GM19455 (cell line): ENCODE results near the gene GBGT1.
"Not testable (repeated sequence)": the region's sequence is repeated elsewhere in the genome, so short reads cannot be mapped to it uniquely, and the experiment has no call there.

ENCODE experiments used
- ATAC-seq: cut with Tn5 transposase; IDR thresholded peaks from one replicate; pipeline ENCODE4 v1.9.1; 2021; ENCODE audit not compliant: unreplicated experiment

Gene GBGT1

GRCh38 chr9:133199648-133200321 lies 36.1 kb upstream of the GBGT1 start:
- ATAC-seq, result no peak

DNA sequence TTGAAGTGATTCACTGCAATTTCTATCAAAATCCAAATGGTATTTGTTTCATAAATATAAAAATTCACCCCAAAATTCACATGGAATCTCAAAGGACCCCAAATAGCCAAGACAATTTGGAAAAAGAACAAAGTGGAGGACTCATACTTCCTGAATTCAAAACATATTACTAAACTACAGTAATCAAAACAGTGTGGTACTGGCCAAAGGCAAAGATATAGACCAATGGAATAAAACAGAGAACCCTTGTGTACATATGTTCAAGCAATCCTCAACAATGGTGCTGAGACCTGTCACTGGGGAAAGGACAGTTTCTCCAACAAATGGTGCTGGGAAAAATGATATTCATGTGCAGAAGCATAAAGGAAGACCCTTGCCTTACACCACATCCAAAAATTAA lies 31.3 kb upstream of the GBGT1 start:
- ATAC-seq, result no peak

- no peak for ATAC-seq
Measured at GRCh38 chr9:133194597-133194996, 30.9 kb upstream of the GBGT1 start.

GRCh38 chr9:133191989-133192388 lies 28.3 kb upstream of the GBGT1 start:
- no peak for ATAC-seq

DNA sequence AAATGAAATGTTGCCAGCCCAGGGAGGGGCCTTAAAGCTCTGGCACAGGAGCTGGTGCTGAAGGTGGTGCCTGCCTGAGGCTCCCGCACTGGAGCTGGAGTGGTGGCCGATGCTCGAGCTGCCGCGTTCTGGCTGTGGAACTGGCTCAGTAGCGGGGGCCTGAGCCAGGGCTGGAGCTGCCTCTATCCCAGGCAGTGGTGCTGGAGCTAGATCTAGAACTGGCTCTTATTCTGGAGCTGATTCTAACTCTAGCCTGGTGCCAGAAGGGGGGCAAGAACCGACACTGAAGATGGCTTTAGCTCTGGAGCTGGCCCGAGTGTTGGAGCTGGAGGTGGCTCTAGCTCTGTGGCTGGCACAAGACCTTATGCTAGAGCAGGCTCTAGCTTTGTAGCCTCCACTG lies 26.1 kb upstream of the GBGT1 start:
- ATAC-seq, result no peak

GRCh38 chr9:133188843-133189180 lies 25.1 kb upstream of the GBGT1 start:
- ATAC-seq, result no peak

GRCh38 chr9:133188006-133188842 lies 24.5 kb upstream of the GBGT1 start:
- no peak for ATAC-seq

GRCh38 chr9:133187561-133188005 lies 23.9 kb upstream of the GBGT1 start:
- no peak for ATAC-seq

DNA sequence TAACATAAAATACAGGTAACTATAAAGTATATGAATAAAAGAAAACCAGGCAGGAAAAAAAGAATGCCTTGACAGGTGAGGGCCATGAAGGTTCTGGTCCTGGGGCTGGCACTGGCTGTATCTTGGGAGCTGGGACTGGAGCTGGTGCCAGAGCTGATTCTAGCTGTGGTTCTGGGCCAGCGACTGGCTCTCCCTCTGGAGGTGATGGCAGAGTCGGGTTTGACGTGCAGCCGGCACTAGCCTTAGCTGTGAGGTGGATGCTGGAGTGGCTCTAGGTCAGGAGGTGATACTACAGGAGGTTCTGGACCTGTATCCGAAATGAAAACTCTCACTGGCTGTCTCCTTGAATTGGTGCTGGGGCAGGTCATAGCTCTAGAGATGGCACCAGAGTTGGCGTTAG lies 23.0 kb upstream of the GBGT1 start:
- ATAC-seq, result no peak

DNA sequence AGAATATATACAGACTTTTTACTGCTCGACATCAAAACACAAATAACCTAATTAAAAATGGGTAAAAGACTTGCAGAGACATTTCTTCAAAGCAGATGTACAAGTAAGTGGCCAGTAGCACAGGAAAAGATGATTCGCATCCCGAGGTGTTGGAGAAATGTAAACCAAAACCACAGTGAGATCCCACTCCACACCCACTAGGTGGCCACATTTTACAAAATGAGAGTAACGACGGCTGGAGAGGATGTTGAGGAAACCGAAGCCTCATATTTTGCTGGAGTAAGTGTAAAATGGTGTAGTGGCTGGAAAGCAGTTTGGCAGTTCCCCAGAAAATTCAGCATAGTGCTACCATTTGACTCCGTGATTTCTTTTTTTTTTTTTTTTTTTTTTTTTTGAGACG lies 21.3 kb upstream of the GBGT1 start:
- no peak for ATAC-seq

- ATAC-seq, result no peak
Measured at GRCh38 chr9:133182151-133182550, 18.4 kb upstream of the GBGT1 start.

- no peak for ATAC-seq
Measured at GRCh38 chr9:133181561-133181960, 17.8 kb upstream of the GBGT1 start.

DNA sequence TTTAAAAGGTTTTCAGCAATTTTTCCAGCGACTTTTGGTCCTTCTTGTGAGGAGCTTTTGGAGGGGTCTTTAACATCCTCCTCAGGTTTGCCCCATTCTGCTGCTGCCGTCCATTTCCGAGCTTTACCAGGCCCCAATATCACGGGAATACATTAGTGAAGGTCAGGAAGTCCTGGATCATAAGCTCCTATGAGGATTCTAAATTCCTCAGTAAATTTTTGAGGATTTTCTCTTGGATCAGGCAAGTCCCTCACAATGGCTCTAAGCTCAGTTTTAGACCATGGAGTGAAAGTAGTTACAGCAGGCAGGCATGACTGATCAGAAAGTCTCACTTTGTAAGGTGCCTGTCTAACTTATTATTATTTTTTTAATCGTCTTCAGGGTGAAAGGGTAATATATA lies 17.2 kb upstream of the GBGT1 start:
- no peak for ATAC-seq

- ATAC-seq, result no peak
Measured at GRCh38 chr9:133173056-133173455, 9.3 kb upstream of the GBGT1 start.

DNA sequence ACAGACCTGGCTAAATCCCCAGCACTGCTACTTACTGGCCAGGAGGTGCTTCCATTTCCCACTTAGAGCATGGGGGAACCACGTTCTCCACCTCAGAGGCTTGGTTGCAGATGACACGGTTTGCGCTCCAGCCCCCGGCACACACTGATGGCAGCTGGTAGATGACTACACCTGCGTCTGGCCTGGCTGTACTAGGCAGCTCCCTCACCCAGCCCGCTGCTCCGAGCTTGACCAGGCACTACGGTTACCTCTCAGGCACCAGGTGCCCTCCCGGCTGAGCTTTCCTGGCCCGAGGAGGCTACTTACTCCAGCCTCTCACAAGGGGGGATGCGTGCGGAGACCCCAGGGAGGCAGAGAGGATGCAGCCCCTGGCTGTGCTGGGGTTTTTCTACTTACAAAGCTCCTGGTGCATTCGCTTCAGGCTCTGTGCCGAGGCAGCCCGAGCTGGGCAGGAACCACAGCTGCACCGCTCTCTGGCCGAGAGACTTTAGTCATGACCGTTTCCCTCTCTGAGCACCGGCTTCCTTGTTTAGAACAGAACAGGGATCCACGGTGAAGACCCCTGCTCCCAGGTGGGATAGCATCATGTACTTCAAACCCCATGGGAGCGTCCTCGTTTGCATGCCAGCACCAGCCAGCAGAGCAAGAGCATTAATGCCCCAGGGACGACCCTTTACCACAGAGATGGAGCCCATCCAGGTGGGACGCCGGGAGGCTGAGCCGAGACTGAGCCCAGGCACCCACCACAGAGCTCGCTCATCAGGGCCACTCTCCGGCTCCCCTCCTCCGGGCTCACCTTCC lies 7.6 kb upstream of the GBGT1 start:
- no peak for ATAC-seq

DNA sequence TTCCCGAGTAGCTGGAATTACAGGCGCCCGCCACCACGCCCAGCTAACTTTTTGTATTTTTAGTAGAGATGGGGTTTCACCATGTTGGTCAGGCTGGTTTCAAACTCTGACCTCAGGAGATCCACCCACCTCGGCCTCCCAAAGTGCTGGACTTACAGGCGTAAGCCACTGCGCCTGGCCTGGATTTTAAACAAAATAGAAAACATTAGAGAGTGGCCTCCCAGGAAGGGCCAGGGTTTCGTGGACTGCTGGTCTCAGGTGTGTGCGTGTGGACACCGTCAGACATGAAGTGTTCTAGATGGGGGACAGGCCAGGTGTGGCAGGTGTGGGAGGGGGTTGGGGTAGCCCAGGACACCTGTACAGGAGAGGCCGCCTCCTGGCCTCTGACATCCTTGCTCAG lies 7.0 kb upstream of the GBGT1 start:
- ATAC-seq, result no peak

- not testable (repeated sequence) for ATAC-seq
Measured at GRCh38 chr9:133169687-133170086, 6.0 kb upstream of the GBGT1 start.

GRCh38 chr9:133169102-133169501 lies 5.4 kb upstream of the GBGT1 start:
- ATAC-seq, result no peak

DNA sequence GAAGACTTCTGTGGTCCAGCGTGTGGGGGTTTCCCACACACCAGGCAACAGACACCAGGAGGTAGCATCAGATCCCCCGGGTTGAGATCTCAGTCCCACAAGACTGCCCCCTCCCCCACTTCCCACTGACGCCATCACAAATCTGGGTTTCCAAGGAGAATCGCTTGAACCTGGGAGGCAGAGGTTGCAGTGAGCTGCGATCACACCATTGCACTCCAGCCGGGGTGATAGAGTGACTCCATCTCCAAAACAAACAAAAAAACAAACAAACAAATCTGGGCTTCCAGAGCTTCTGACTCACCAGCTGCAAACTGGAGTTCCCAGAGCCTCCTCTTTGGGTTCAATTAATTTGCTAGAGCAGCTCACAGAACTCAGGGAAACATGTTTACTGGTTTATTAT lies 4.7 kb upstream of the GBGT1 start:
- no peak for ATAC-seq

DNA sequence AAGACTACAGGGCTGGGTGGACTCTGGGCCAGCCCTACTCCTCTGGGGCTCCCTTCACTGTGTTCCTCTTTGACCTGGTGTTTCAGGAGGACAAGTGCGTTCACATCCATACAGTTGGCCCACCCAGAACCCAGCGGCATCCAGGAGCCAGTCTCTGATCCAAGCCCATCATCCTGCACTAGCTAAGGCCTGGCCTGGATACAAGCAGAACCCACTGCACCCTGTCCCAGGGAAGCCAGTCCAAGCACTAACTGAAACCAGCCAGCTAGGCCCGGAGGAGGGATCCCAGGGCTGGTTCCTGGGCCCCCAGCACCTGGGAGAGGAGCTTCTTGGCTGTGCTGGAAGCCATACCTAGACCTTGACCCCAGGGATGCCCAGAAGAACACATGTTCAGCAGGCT lies 4.1 kb upstream of the GBGT1 start:
- no peak for ATAC-seq

- ATAC-seq, result no peak
Measured at GRCh38 chr9:133167096-133167730, 3.5 kb upstream of the GBGT1 start.
